WTC11 (cell line): ENCODE measurements around the gene CSRNP3. TPM values are rescaled to one million over a fixed set of nuclear protein-coding genes. Genes with fewer than 3 reads are reported as not detected.

Experiments used
- ATAC-seq: fragments of 200-7000 bp; cut with Tn5 transposase; 2 replicates; pipeline ENCODE4 v1.10.0; 2021; ENCODE audit warnings: mild to moderate bottlenecking, moderate library complexity
- CTCF ChIA-PET: fragments of 300-600 bp; sonication (Branson Sonifier 250); formaldehyde crosslinking; loops from one replicate; lab custom pipeline; 2021; ENCODE audit warnings: antibody characterized with exemption; lab: Charles Lee
- POLR2A ChIA-PET: fragments of 350-600 bp; sonication (Branson Sonifier 250); formaldehyde crosslinking; loops from one replicate; lab custom pipeline; 2021; ENCODE audit warnings: antibody characterized with exemption; lab: Charles Lee
- DNase-seq: peaks from one replicate; pipeline ENCODE4 v3.0.0; 2021; ENCODE audit warnings: low spot score
- H3K27ac Mint-ChIP-seq: 2 replicates; pipeline ENCODE4 v1.8.0; 2021; ENCODE audit warnings: mixed read lengths
- H3K27me3 Mint-ChIP-seq: 2 replicates; pipeline ENCODE4 v1.8.0; 2021; ENCODE audit warnings: low read depth, mild to moderate bottlenecking, moderate library complexity, mixed read lengths
- H3K36me3 Mint-ChIP-seq: 2 replicates; pipeline ENCODE4 v1.8.0; 2021; ENCODE audit warnings: mixed read lengths
- H3K4me1 Mint-ChIP-seq: 2 replicates; pipeline ENCODE4 v1.8.0; 2022; ENCODE audit warnings: mixed read lengths
- H3K4me3 Mint-ChIP-seq: 2 replicates; pipeline ENCODE4 v1.8.0; 2021; ENCODE audit warnings: mild to moderate bottlenecking, moderate library complexity, mixed read lengths
- H3K9me3 Mint-ChIP-seq: 2 replicates; pipeline ENCODE4 v1.8.0; 2021; ENCODE audit warnings: mixed read lengths
- CREM ChIP-seq: sonication (generic); formaldehyde crosslinking; IDR thresholded peaks from 2 replicates; pipeline ENCODE4 v1.8.1; 2022; ENCODE audit warnings: mild to moderate bottlenecking, missing genetic modification reagents, moderate library complexity
- ETV6 ChIP-seq: sonication (generic); formaldehyde crosslinking; IDR thresholded peaks from 2 replicates; pipeline ENCODE4 v1.8.1; 2022; ENCODE audit warnings: mild to moderate bottlenecking, missing genetic modification reagents
- FOXJ3 ChIP-seq: sonication (generic); formaldehyde crosslinking; IDR thresholded peaks from 2 replicates; pipeline ENCODE4 v1.9.0; 2021; ENCODE audit warnings: missing genetic modification reagents, mild to moderate bottlenecking, borderline replicate concordance
- FOXK1 ChIP-seq: sonication (generic); formaldehyde crosslinking; IDR thresholded peaks from 2 replicates; pipeline ENCODE4 v1.8.0; 2022; ENCODE audit warnings: mild to moderate bottlenecking, moderate library complexity, missing genetic modification reagents
- GRHL2 ChIP-seq: fragments of 250-450 bp; sonication (Bioruptor Pico); IDR thresholded peaks from 2 replicates; pipeline ENCODE4 v1.8.0; 2022; ENCODE audit warnings: mild to moderate bottlenecking, moderate library complexity; ENCODE audit not compliant: insufficient replicate concordance, severe bottlenecking
- KAT7 ChIP-seq: sonication (generic); formaldehyde crosslinking; IDR thresholded peaks from 2 replicates; pipeline ENCODE4 v1.8.1; 2023; ENCODE audit warnings: missing genetic modification reagents, mild to moderate bottlenecking, borderline replicate concordance
- NFE2L1 ChIP-seq: sonication (generic); formaldehyde crosslinking; IDR thresholded peaks from 2 replicates; pipeline ENCODE4 v1.8.1; 2023; ENCODE audit warnings: missing genetic modification reagents
- NFYB ChIP-seq: sonication (generic); formaldehyde crosslinking; conservative IDR thresholded peaks from 2 replicates; pipeline ENCODE4 v1.8.0; 2022; ENCODE audit warnings: low read depth, missing genetic modification reagents
- NR2C2 ChIP-seq: sonication (generic); formaldehyde crosslinking; IDR thresholded peaks from 2 replicates; pipeline ENCODE4 v1.8.0; 2022; ENCODE audit warnings: mild to moderate bottlenecking, missing genetic modification reagents
- OVOL2 ChIP-seq: fragments of 250-450 bp; sonication (Bioruptor Pico); IDR thresholded peaks from 2 replicates; pipeline ENCODE4 v1.9.0; 2021; ENCODE audit warnings: mild to moderate bottlenecking, borderline replicate concordance
- SMAD3 ChIP-seq: sonication (generic); formaldehyde crosslinking; IDR thresholded peaks from 2 replicates; pipeline ENCODE4 v1.8.0; 2022; ENCODE audit warnings: missing genetic modification reagents, mild to moderate bottlenecking, borderline replicate concordance
- SOX15 ChIP-seq: fragments of 250-450 bp; sonication (Bioruptor Pico); IDR thresholded peaks from 2 replicates; pipeline ENCODE4 v1.9.0; 2021; ENCODE audit warnings: mild to moderate bottlenecking
- TP53 ChIP-seq: sonication (generic); formaldehyde crosslinking; IDR thresholded peaks from 2 replicates; pipeline ENCODE4 v1.8.1; 2023; ENCODE audit warnings: mild to moderate bottlenecking, missing genetic modification reagents
- ZNF281 ChIP-seq: sonication (generic); formaldehyde crosslinking; IDR thresholded peaks from 2 replicates; pipeline ENCODE4 v1.8.0; 2023; ENCODE audit warnings: mild to moderate bottlenecking, missing genetic modification reagents
- ZNF423 ChIP-seq: fragments of 250-450 bp; sonication (Bioruptor Pico); IDR thresholded peaks from 2 replicates; pipeline ENCODE4 v2.1.2; 2022; ENCODE audit warnings: mild to moderate bottlenecking, moderate library complexity
- ZNF532 ChIP-seq: fragments of 250-450 bp; sonication (Bioruptor Pico); IDR thresholded peaks from 2 replicates; pipeline ENCODE4 v1.9.0; 2021; ENCODE audit warnings: mild to moderate bottlenecking, borderline replicate concordance
- total RNA-seq: library from RNA; stranded (reverse); gene quantifications from 3 replicates; pipeline ENCODE4 v1.2.3, GENCODE V29; 2021
- TF ChIP-seq, protein P1 (sequence below): fragments of 250-450 bp; sonication (Bioruptor Pico); conservative IDR thresholded peaks from 2 replicates; pipeline ENCODE4 v1.9.0; 2021; ENCODE audit warnings: mild to moderate bottlenecking
- TF ChIP-seq, protein P2 (sequence below): fragments of 250-450 bp; sonication (Bioruptor Pico); IDR thresholded peaks from 2 replicates; pipeline ENCODE4 v2.1.2; 2022; ENCODE audit warnings: mild to moderate bottlenecking, moderate library complexity

CSRNP3 gene
- total RNA-seq, 1 experiment from 2014 or later: 7.3 TPM

GRCh38 chr2:165443511-165443910 is 26.0 kb upstream of the CSRNP3 start:
- DNase-seq: no peak
- TF ChIP-seq GRHL2 (CRISPR knock-in tag): no peak
- no peak for TF ChIP-seq CREM (CRISPR knock-in tag)
- TF ChIP-seq, protein P1, sequence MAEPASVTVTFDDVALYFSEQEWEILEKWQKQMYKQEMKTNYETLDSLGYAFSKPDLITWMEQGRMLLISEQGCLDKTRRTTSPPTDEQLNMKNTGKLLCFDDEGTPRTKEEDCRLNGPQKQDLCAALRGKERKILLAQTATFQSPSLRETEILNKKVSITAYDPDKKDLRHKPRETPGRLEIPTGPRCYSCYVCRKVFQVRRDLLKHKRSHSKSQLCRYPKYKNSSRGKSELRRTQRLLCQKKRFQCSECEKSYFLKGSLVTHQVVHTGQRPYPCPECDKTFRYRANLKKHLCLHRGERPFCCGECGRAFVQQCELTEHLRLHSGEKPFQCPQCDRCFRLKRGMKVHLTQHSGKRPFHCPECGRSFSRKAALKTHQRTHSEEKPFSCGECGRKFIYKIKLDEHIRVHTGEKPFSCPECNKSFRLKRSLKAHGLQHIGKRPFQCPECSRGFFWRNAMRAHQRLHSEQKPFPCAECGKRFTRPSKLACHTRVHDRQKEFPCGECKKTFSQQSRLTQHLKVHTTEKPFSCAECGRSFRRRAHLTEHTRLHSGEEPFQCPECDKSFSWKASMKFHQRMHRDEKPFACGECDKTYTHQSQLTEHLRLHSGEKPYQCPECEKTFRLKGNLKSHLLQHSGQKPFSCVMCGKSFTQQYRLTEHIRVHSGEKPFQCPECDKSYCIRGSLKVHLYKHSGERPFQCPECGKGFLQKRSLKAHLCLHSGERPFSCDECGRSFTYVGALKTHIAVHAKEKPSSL (CRISPR knock-in tag): no peak
- TF ChIP-seq, protein P2, sequence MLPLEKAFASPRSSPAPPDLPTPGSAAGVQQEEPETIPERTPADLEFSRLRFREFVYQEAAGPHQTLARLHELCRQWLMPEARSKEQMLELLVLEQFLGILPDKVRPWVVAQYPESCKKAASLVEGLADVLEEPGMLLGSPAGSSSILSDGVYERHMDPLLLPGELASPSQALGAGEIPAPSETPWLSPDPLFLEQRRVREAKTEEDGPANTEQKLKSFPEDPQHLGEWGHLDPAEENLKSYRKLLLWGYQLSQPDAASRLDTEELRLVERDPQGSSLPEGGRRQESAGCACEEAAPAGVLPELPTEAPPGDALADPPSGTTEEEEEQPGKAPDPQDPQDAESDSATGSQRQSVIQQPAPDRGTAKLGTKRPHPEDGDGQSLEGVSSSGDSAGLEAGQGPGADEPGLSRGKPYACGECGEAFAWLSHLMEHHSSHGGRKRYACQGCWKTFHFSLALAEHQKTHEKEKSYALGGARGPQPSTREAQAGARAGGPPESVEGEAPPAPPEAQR (CRISPR knock-in tag): no peak
- no peak for TF ChIP-seq SOX15 (CRISPR knock-in tag)
- TF ChIP-seq FOXK1 (CRISPR knock-in tag): no peak
- no peak for TF ChIP-seq FOXJ3 (CRISPR knock-in tag)
- no peak for TF ChIP-seq KAT7
- no peak for TF ChIP-seq SMAD3 (CRISPR knock-in tag)
- TF ChIP-seq ZNF532 (CRISPR knock-in tag): no peak
- TF ChIP-seq NFE2L1 (CRISPR knock-in tag): no peak
- TF ChIP-seq NR2C2 (CRISPR knock-in tag): no peak
- no peak for TF ChIP-seq ETV6 (CRISPR knock-in tag)
- TF ChIP-seq TP53 (CRISPR knock-in tag): no peak
- no peak for TF ChIP-seq NFYB (CRISPR knock-in tag)
- no peak for TF ChIP-seq OVOL2 (CRISPR knock-in tag)
- H3K27me3 Mint-ChIP-seq: no peaks in the 10 kb centered on the region
- H3K4me1 Mint-ChIP-seq: peaks cover 19% of the 10 kb centered on the region
- ATAC-seq: no peak
- POLR2A ChIA-PET: no interaction called here
- peaks cover 5% of the 10 kb centered on the region; the same call in 1 of the 2 replicates for H3K9me3 Mint-ChIP-seq
- no peak overlapping the region for H3K27ac Mint-ChIP-seq
- H3K4me3 Mint-ChIP-seq: no peak overlapping the region
- CTCF ChIA-PET: no interaction called here
- no peaks in the 10 kb centered on the region; the same call in 1 of the 2 replicates for H3K36me3 Mint-ChIP-seq

GRCh38 chr2:165448406-165448805 is 21.1 kb upstream of the CSRNP3 start:
- ATAC-seq (no peak), DNase-seq (no peak)
- Mint-ChIP-seq H3K4me1 (peaks cover 11% of the 10 kb centered on the region), H3K27me3 (no peaks in the 10 kb centered on the region), H3K9me3 (peaks cover 5% of the 10 kb centered on the region; the same call in 1 of the 2 replicates), H3K4me3 (no peak overlapping the region), H3K27ac (no peak overlapping the region), H3K36me3 (no peaks in the 10 kb centered on the region)
- ChIA-PET POLR2A (no interaction called here), CTCF (no interaction called here)
- TF ChIP-seq ZNF423 (CRISPR knock-in tag): no peak
- no peak for TF ChIP-seq ZNF532 (CRISPR knock-in tag)
- no peak for TF ChIP-seq GRHL2 (CRISPR knock-in tag)
- TF ChIP-seq ZNF281 (CRISPR knock-in tag): no peak
